ENCODE results near the gene RASD1. TPM values are rescaled to one million over a fixed set of nuclear protein-coding genes. Genes with fewer than 3 reads are reported as not detected.

The RASD1 gene
- total and polyA plus RNA-seq, 2 experiments from 2014 or later, result 3.6 to 3.7 TPM

- Histone ChIP-seq H3K4me2 (no peak overlapping the region), H2AFZ (no peak overlapping the region), H3K27me3 (ENCODE audit: insufficient read depth) (no peaks in the 10 kb centered on the region), H4K20me1 (replicated peaks; ENCODE audit: insufficient read depth) (no peaks in the 10 kb centered on the region), H3K4me3 (no peak overlapping the region), H3K36me3 (ENCODE audit: insufficient read depth) (no peaks in the 10 kb centered on the region), H3K9me2 (ENCODE audit: insufficient read depth) (no peaks in the 10 kb centered on the region), H3K4me1 (ENCODE audit: insufficient read depth) (no peaks in the 10 kb centered on the region), H3F3A (replicated peaks; ENCODE audit: low read depth) (no peaks in the 10 kb centered on the region), H3K79me2 (replicated peaks; ENCODE audit: insufficient read depth) (no peaks in the 10 kb centered on the region), H3K27ac (ENCODE audit: low read depth) (no peak overlapping the region)
- ATAC-seq (no peak), DNase-seq (ENCODE audit: low spot score) (no peak)
- Mint-ChIP-seq H3K4me3 (no peak overlapping the region), H3K9me3 (peaks cover 6% of the 10 kb centered on the region; the same call in 2 of the 3 replicates), H3K4me1 (peaks cover 12% of the 10 kb centered on the region), H3K36me3 (ENCODE audit: low read depth) (no peaks in the 10 kb centered on the region; the same call in 2 of the 3 replicates), H3K27ac (no peak overlapping the region), H3K27me3 (ENCODE audit: insufficient read depth, low read depth, poor library complexity) (peaks cover 16% of the 10 kb centered on the region)
- no peak for TF ChIP-seq ZNF114 (CRISPR knock-in tag; IDR thresholded peaks at IDR 0.05)
- no peak for TF ChIP-seq ETS1 (IDR thresholded peaks at IDR 0.05)
- TF ChIP-seq EZH2 (IDR thresholded peaks at IDR 0.05; ENCODE audit: low read depth, unreplicated experiment), result no peak
- TF ChIP-seq POLR2AphosphoS5 (IDR thresholded peaks at IDR 0.05; ENCODE audit: low read depth), result no peak
- TF ChIP-seq ZNF331 (CRISPR knock-in tag; IDR thresholded peaks at IDR 0.05; ENCODE audit: low read depth), result no peak
- no peak for TF ChIP-seq CREB1 (CRISPR knock-in tag; IDR thresholded peaks at IDR 0.05; ENCODE audit: low read depth)
- no peak for TF ChIP-seq NANOG (IDR thresholded peaks at IDR 0.05; ENCODE audit: borderline replicate concordance)
Observed at GRCh38 chr17:17528696-17529652, 32.8 kb upstream of the RASD1 start.

- no peak overlapping the region for H3K4me2 ChIP-seq
- Mint-ChIP-seq H3K36me3 (ENCODE audit: low read depth) (no peaks in the 10 kb centered on the region; the same call in 2 of the 3 replicates), H3K27me3 (ENCODE audit: insufficient read depth, low read depth, poor library complexity) (peaks cover 18% of the 10 kb centered on the region), H3K4me1 (peaks cover 19% of the 10 kb centered on the region), H3K9me3 (peaks cover 6% of the 10 kb centered on the region; the same call in 2 of the 3 replicates), H3K4me3 (no peak overlapping the region), H3K27ac (no peak overlapping the region)
- H3K27ac ChIP-seq (ENCODE audit: low read depth), result no peak overlapping the region
- DNase-seq (ENCODE audit: low spot score), result no peak
- no peaks in the 10 kb centered on the region for H4K20me1 ChIP-seq (replicated peaks; ENCODE audit: insufficient read depth)
- no peaks in the 10 kb centered on the region for H3K9me2 ChIP-seq (ENCODE audit: insufficient read depth)
- H3K4me1 ChIP-seq (ENCODE audit: insufficient read depth), result peaks cover 5% of the 10 kb centered on the region
- H2AFZ ChIP-seq, result no peak overlapping the region
- H3K27me3 ChIP-seq (ENCODE audit: insufficient read depth), result no peaks in the 10 kb centered on the region
- H3K79me2 ChIP-seq (replicated peaks; ENCODE audit: insufficient read depth), result no peaks in the 10 kb centered on the region
- ATAC-seq, result no peak
- no peaks in the 10 kb centered on the region for H3K36me3 ChIP-seq (ENCODE audit: insufficient read depth)
- H3F3A ChIP-seq (replicated peaks; ENCODE audit: low read depth), result no peaks in the 10 kb centered on the region
- H3K4me3 ChIP-seq, result no peak overlapping the region
- TF ChIP-seq ZNF462 (CRISPR knock-in tag; IDR thresholded peaks at IDR 0.05) (no peak), EZH2phosphoT487 (IDR thresholded peaks at IDR 0.05; ENCODE audit: unreplicated experiment) (no peak), STAT1 (IDR thresholded peaks at IDR 0.05; ENCODE audit: unreplicated experiment) (no peak), JUNB (IDR thresholded peaks at IDR 0.05; ENCODE audit: unreplicated experiment) (no peak), NANOG (IDR thresholded peaks at IDR 0.05; ENCODE audit: borderline replicate concordance) (no peak)
- TF ChIP-seq, protein P1, sequence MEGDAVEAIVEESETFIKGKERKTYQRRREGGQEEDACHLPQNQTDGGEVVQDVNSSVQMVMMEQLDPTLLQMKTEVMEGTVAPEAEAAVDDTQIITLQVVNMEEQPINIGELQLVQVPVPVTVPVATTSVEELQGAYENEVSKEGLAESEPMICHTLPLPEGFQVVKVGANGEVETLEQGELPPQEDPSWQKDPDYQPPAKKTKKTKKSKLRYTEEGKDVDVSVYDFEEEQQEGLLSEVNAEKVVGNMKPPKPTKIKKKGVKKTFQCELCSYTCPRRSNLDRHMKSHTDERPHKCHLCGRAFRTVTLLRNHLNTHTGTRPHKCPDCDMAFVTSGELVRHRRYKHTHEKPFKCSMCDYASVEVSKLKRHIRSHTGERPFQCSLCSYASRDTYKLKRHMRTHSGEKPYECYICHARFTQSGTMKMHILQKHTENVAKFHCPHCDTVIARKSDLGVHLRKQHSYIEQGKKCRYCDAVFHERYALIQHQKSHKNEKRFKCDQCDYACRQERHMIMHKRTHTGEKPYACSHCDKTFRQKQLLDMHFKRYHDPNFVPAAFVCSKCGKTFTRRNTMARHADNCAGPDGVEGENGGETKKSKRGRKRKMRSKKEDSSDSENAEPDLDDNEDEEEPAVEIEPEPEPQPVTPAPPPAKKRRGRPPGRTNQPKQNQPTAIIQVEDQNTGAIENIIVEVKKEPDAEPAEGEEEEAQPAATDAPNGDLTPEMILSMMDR (conservative IDR thresholded peaks at IDR 0.05; ENCODE audit: low read depth in 2 of 2), result no peak
Observed at GRCh38 chr17:17527956-17528500, 31.8 kb upstream of the RASD1 start.
